ENCODE measurements around the gene DCAF11. TPM values are rescaled to one million over a fixed set of nuclear protein-coding genes. Genes with fewer than 3 reads are reported as not detected.
A peak's percentile ranks its signal among the peaks of the same experiment; 100 is the strongest.

Gene DCAF11
- total and polyA plus RNA-seq, 2 of the 13 experiments (the other 11 are each of a cell fraction or from before 2014, with no cell fraction given) = 150 to 257 TPM

DNA sequence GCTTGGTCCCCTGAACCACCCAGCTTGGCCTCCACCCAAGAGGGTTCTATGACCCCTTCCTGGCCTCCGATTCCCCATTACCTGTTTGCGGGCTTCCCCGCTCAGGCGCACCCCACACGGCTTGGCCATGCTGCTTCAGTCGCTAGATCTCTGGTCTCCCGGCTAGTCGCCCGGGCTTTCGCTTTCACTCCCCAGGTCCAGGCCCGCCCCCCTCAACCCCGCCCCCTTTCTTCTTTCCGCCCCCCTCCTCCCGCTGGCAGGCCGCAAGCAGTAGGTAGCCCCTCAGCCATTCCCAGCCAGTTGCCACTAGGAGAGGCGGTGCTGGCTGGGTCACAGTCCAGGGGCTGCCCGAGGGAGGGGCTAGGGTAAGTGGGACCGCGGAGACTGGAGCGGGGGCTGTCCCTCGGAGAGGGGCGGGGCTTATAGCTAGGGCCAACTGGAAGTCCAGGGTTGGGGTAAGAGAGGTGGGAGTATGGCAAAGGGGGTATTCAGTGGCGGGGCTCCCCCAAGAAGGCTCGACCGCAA, 31.9 kb downstream of the DCAF11 start, which contains the start of gene PSME2 (continued):
- TF ChIP-seq POLR2AphosphoS2 (IDR thresholded peaks at IDR 0.05; ENCODE audit: low read depth, low read length) = no peak
- no peak for TF ChIP-seq ZNF207 (IDR thresholded peaks at IDR 0.05; ENCODE audit: borderline replicate concordance)
- TF ChIP-seq, protein P1, sequence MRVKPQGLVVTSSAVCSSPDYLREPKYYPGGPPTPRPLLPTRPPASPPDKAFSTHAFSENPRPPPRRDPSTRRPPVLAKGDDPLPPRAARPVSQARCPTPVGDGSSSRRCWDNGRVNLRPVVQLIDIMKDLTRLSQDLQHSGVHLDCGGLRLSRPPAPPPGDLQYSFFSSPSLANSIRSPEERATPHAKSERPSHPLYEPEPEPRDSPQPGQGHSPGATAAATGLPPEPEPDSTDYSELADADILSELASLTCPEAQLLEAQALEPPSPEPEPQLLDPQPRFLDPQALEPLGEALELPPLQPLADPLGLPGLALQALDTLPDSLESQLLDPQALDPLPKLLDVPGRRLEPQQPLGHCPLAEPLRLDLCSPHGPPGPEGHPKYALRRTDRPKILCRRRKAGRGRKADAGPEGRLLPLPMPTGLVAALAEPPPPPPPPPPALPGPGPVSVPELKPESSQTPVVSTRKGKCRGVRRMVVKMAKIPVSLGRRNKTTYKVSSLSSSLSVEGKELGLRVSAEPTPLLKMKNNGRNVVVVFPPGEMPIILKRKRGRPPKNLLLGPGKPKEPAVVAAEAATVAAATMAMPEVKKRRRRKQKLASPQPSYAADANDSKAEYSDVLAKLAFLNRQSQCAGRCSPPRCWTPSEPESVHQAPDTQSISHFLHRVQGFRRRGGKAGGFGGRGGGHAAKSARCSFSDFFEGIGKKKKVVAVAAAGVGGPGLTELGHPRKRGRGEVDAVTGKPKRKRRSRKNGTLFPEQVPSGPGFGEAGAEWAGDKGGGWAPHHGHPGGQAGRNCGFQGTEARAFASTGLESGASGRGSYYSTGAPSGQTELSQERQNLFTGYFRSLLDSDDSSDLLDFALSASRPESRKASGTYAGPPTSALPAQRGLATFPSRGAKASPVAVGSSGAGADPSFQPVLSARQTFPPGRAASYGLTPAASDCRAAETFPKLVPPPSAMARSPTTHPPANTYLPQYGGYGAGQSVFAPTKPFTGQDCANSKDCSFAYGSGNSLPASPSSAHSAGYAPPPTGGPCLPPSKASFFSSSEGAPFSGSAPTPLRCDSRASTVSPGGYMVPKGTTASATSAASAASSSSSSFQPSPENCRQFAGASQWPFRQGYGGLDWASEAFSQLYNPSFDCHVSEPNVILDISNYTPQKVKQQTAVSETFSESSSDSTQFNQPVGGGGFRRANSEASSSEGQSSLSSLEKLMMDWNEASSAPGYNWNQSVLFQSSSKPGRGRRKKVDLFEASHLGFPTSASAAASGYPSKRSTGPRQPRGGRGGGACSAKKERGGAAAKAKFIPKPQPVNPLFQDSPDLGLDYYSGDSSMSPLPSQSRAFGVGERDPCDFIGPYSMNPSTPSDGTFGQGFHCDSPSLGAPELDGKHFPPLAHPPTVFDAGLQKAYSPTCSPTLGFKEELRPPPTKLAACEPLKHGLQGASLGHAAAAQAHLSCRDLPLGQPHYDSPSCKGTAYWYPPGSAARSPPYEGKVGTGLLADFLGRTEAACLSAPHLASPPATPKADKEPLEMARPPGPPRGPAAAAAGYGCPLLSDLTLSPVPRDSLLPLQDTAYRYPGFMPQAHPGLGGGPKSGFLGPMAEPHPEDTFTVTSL (CRISPR knock-in tag; IDR thresholded peaks at IDR 0.05; ENCODE audit: borderline replicate concordance) = no peak
- no peak for TF ChIP-seq HCFC1 (IDR thresholded peaks at IDR 0.05; ENCODE audit: low read depth, low read length)
- peak; percentile 52; the same call in 1 of the 2 replicates for TF ChIP-seq MIER3 (CRISPR knock-in tag; IDR thresholded peaks at IDR 0.05; ENCODE audit: borderline replicate concordance)
- 0 out of 2 replicates have a peak, but pooled peaks have one; percentile 91 for TF ChIP-seq MZF1 (CRISPR knock-in tag; IDR thresholded peaks at IDR 0.05; ENCODE audit: borderline replicate concordance)
- TF ChIP-seq THYN1 (CRISPR knock-in tag; IDR thresholded peaks at IDR 0.05; ENCODE audit: borderline replicate concordance, low read depth) = no peak
- no peak for TF ChIP-seq ZNF883 (CRISPR knock-in tag; IDR thresholded peaks at IDR 0.05; ENCODE audit: not compliant biosample characterization)
- no peak for TF ChIP-seq GABPA (IDR thresholded peaks at IDR 0.05; ENCODE audit: low read depth, low read length)
- no peak for TF ChIP-seq GABPA (CRISPR knock-in tag; IDR thresholded peaks at IDR 0.05; ENCODE audit: low read depth)
- TF ChIP-seq GPN1 (CRISPR knock-in tag; IDR thresholded peaks at IDR 0.05; ENCODE audit: borderline replicate concordance) = no peak
- TF ChIP-seq EEA1 (CRISPR knock-in tag; IDR thresholded peaks at IDR 0.05; ENCODE audit: borderline replicate concordance) = peak; percentile 91
- TF ChIP-seq, protein P2, sequence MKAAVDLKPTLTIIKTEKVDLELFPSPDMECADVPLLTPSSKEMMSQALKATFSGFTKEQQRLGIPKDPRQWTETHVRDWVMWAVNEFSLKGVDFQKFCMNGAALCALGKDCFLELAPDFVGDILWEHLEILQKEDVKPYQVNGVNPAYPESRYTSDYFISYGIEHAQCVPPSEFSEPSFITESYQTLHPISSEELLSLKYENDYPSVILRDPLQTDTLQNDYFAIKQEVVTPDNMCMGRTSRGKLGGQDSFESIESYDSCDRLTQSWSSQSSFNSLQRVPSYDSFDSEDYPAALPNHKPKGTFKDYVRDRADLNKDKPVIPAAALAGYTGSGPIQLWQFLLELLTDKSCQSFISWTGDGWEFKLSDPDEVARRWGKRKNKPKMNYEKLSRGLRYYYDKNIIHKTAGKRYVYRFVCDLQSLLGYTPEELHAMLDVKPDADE (CRISPR knock-in tag; IDR thresholded peaks at IDR 0.05) = no peak
- 0 out of 2 replicates have a peak, but pooled peaks have one; percentile 16 for TF ChIP-seq ZNF546 (CRISPR knock-in tag; conservative IDR thresholded peaks at IDR 0.05)
- TF ChIP-seq, protein P3, sequence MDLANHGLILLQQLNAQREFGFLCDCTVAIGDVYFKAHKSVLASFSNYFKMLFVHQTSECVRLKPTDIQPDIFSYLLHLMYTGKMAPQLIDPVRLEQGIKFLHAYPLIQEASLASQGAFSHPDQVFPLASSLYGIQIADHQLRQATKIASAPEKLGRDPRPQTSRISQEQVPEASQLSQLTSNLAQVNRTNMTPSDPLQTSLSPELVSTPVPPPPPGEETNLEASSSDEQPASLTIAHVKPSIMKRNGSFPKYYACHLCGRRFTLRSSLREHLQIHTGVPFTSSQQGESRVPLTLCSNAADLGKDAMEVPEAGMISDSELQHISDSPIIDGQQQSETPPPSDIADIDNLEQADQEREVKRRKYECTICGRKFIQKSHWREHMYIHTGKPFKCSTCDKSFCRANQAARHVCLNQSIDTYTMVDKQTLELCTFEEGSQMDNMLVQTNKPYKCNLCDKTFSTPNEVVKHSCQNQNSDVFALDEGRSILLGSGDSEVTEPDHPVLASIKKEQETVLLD (CRISPR knock-in tag; IDR thresholded peaks at IDR 0.05; ENCODE audit: low read depth) = no peak
- TF ChIP-seq TCF7L2 (IDR thresholded peaks at IDR 0.05; ENCODE audit: low read depth, low read length) = no peak
- TF ChIP-seq, protein P4, sequence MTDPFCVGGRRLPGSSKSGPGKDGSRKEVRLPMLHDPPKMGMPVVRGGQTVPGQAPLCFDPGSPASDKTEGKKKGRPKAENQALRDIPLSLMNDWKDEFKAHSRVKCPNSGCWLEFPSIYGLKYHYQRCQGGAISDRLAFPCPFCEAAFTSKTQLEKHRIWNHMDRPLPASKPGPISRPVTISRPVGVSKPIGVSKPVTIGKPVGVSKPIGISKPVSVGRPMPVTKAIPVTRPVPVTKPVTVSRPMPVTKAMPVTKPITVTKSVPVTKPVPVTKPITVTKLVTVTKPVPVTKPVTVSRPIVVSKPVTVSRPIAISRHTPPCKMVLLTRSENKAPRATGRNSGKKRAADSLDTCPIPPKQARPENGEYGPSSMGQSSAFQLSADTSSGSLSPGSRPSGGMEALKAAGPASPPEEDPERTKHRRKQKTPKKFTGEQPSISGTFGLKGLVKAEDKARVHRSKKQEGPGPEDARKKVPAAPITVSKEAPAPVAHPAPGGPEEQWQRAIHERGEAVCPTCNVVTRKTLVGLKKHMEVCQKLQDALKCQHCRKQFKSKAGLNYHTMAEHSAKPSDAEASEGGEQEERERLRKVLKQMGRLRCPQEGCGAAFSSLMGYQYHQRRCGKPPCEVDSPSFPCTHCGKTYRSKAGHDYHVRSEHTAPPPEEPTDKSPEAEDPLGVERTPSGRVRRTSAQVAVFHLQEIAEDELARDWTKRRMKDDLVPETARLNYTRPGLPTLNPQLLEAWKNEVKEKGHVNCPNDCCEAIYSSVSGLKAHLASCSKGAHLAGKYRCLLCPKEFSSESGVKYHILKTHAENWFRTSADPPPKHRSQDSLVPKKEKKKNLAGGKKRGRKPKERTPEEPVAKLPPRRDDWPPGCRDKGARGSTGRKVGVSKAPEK (CRISPR knock-in tag; IDR thresholded peaks at IDR 0.05; ENCODE audit: borderline replicate concordance) = no peak
- TF ChIP-seq NFIB (CRISPR knock-in tag; IDR thresholded peaks at IDR 0.05; ENCODE audit: borderline replicate concordance) = no peak
- peak; percentile 82; the same call in 1 of the 2 replicates for TF ChIP-seq NCOR1 (IDR thresholded peaks at IDR 0.05; ENCODE audit: borderline replicate concordance, low read length)
